ENCODE data around the gene PTGS2.

The PTGS2 gene

GRCh38 chr1:186680245-186681061 is at the start of gene PTGS2:
Gene PTGS2 (minus strand): TSS chr1:186680423. CDS start chr1:186680290, 133 bp downstream.
- H3K27me3 ChIP-seq (ENCODE audit: control insufficient read depth in 1 of 2, insufficient read depth in 2 of 2, low read length in 2 of 2), result no peaks in the 10 kb centered on the region
- peak within 1 kb of the TSS; percentile 87 to 98 for H3K4me3 ChIP-seq (ENCODE audit: low read length in 2 of 2)
- peak within 1 kb of the TSS; percentile 96 to 98 for H3K9ac ChIP-seq (ENCODE audit: low read length in 2 of 2)
- no peaks in the 10 kb centered on the region for H3K4me1 ChIP-seq (ENCODE audit: control insufficient read depth, insufficient read depth, low read length)
- peak within 1 kb of the TSS; percentile 98 for H3K27ac ChIP-seq (ENCODE audit: low read length)
- peaks cover 10 to 16% of the 10 kb centered on the region in 2 donors for H3K36me3 ChIP-seq (ENCODE audit: control insufficient read depth in 2 of 2, insufficient read depth in 2 of 2, low read length in 2 of 2)
- no peaks in the 10 kb centered on the region for H3K9me3 ChIP-seq (ENCODE audit: control insufficient read depth in 2 of 2, low read length in 2 of 2)

- Histone ChIP-seq H3K9ac (ENCODE audit: low read length in 2 of 2) (no peak overlapping the region), H3K27me3 (ENCODE audit: control insufficient read depth in 1 of 2, insufficient read depth in 2 of 2, low read length in 2 of 2) (no peaks in the 10 kb centered on the region), H3K4me3 (ENCODE audit: low read length in 2 of 2) (no peak overlapping the region), H3K36me3 (ENCODE audit: control insufficient read depth in 2 of 2, insufficient read depth in 2 of 2, low read length in 2 of 2) (no peaks in the 10 kb centered on the region), H3K9me3 (ENCODE audit: control insufficient read depth in 2 of 2, low read length in 2 of 2) (no peaks in the 10 kb centered on the region), H3K27ac (ENCODE audit: low read length) (no peak overlapping the region), H3K4me1 (ENCODE audit: control insufficient read depth, insufficient read depth, low read length) (no peaks in the 10 kb centered on the region)
Measured at GRCh38 chr1:186722711-186723309, 42.6 kb upstream of the PTGS2 start.

GRCh38 chr1:186717286-186717685 is 37.1 kb upstream of the PTGS2 start:
- H3K27ac ChIP-seq (ENCODE audit: low read length), result no peak overlapping the region
- H3K36me3 ChIP-seq (ENCODE audit: control insufficient read depth in 2 of 2, insufficient read depth in 2 of 2, low read length in 2 of 2), result no peaks in the 10 kb centered on the region
- H3K27me3 ChIP-seq (ENCODE audit: control insufficient read depth in 1 of 2, insufficient read depth in 2 of 2, low read length in 2 of 2), result no peaks in the 10 kb centered on the region
- no peak overlapping the region for H3K9ac ChIP-seq (ENCODE audit: low read length in 2 of 2)
- H3K9me3 ChIP-seq (ENCODE audit: control insufficient read depth in 2 of 2, low read length in 2 of 2), result no peaks in the 10 kb centered on the region
- H3K4me3 ChIP-seq (ENCODE audit: low read length in 2 of 2), result no peak overlapping the region
- no peaks in the 10 kb centered on the region for H3K4me1 ChIP-seq (ENCODE audit: control insufficient read depth, insufficient read depth, low read length)

- Histone ChIP-seq H3K4me3 (ENCODE audit: low read length in 2 of 2) (no peak overlapping the region), H3K27me3 (ENCODE audit: control insufficient read depth in 1 of 2, insufficient read depth in 2 of 2, low read length in 2 of 2) (no peaks in the 10 kb centered on the region), H3K9ac (ENCODE audit: low read length in 2 of 2) (no peak overlapping the region), H3K36me3 (ENCODE audit: control insufficient read depth in 2 of 2, insufficient read depth in 2 of 2, low read length in 2 of 2) (no peaks in the 10 kb centered on the region), H3K9me3 (ENCODE audit: control insufficient read depth in 2 of 2, low read length in 2 of 2) (no peaks in the 10 kb centered on the region), H3K27ac (ENCODE audit: low read length) (no peak overlapping the region), H3K4me1 (ENCODE audit: control insufficient read depth, insufficient read depth, low read length) (no peaks in the 10 kb centered on the region)
Measured at GRCh38 chr1:186715887-186716809, 35.9 kb upstream of the PTGS2 start.

- no peak overlapping the region for H3K27ac ChIP-seq (ENCODE audit: low read length)
- no peak overlapping the region for H3K4me3 ChIP-seq (ENCODE audit: low read length in 2 of 2)
- H3K36me3 ChIP-seq (ENCODE audit: control insufficient read depth in 2 of 2, insufficient read depth in 2 of 2, low read length in 2 of 2), result no peaks in the 10 kb centered on the region
- no peaks in the 10 kb centered on the region for H3K4me1 ChIP-seq (ENCODE audit: control insufficient read depth, insufficient read depth, low read length)
- no peak overlapping the region for H3K9ac ChIP-seq (ENCODE audit: low read length in 2 of 2)
- no peaks in the 10 kb centered on the region for H3K9me3 ChIP-seq (ENCODE audit: control insufficient read depth in 2 of 2, low read length in 2 of 2)
- no peaks in the 10 kb centered on the region for H3K27me3 ChIP-seq (ENCODE audit: control insufficient read depth in 1 of 2, insufficient read depth in 2 of 2, low read length in 2 of 2)
Measured at GRCh38 chr1:186710696-186711095, 30.5 kb upstream of the PTGS2 start.

GRCh38 chr1:186708694-186709097 is 28.5 kb upstream of the PTGS2 start:
- H3K36me3 ChIP-seq (ENCODE audit: control insufficient read depth in 2 of 2, insufficient read depth in 2 of 2, low read length in 2 of 2), result no peaks in the 10 kb centered on the region
- no peak overlapping the region for H3K4me3 ChIP-seq (ENCODE audit: low read length in 2 of 2)
- H3K9me3 ChIP-seq (ENCODE audit: control insufficient read depth in 2 of 2, low read length in 2 of 2), result no peaks in the 10 kb centered on the region
- no peak overlapping the region for H3K9ac ChIP-seq (ENCODE audit: low read length in 2 of 2)
- no peak overlapping the region for H3K27ac ChIP-seq (ENCODE audit: low read length)
- no peaks in the 10 kb centered on the region for H3K27me3 ChIP-seq (ENCODE audit: control insufficient read depth in 1 of 2, insufficient read depth in 2 of 2, low read length in 2 of 2)
- H3K4me1 ChIP-seq (ENCODE audit: control insufficient read depth, insufficient read depth, low read length), result no peaks in the 10 kb centered on the region

GRCh38 chr1:186703209-186703766 is 23.1 kb upstream of the PTGS2 start:
- no peak overlapping the region for H3K4me3 ChIP-seq (ENCODE audit: low read length in 2 of 2)
- H3K27ac ChIP-seq (ENCODE audit: low read length), result no peak overlapping the region
- no peak overlapping the region for H3K9ac ChIP-seq (ENCODE audit: low read length in 2 of 2)
- no peaks in the 10 kb centered on the region for H3K4me1 ChIP-seq (ENCODE audit: control insufficient read depth, insufficient read depth, low read length)
- no peaks in the 10 kb centered on the region for H3K27me3 ChIP-seq (ENCODE audit: control insufficient read depth in 1 of 2, insufficient read depth in 2 of 2, low read length in 2 of 2)
- no peaks in the 10 kb centered on the region for H3K36me3 ChIP-seq (ENCODE audit: control insufficient read depth in 2 of 2, insufficient read depth in 2 of 2, low read length in 2 of 2)
- H3K9me3 ChIP-seq (ENCODE audit: control insufficient read depth in 2 of 2, low read length in 2 of 2), result no peaks in the 10 kb centered on the region

- no peak overlapping the region for H3K4me3 ChIP-seq (ENCODE audit: low read length in 2 of 2)
- no peaks in the 10 kb centered on the region for H3K9me3 ChIP-seq (ENCODE audit: control insufficient read depth in 2 of 2, low read length in 2 of 2)
- H3K9ac ChIP-seq (ENCODE audit: low read length in 2 of 2), result no peak overlapping the region
- H3K4me1 ChIP-seq (ENCODE audit: control insufficient read depth, insufficient read depth, low read length), result no peaks in the 10 kb centered on the region
- no peaks in the 10 kb centered on the region for H3K27me3 ChIP-seq (ENCODE audit: control insufficient read depth in 1 of 2, insufficient read depth in 2 of 2, low read length in 2 of 2)
- H3K36me3 ChIP-seq (ENCODE audit: control insufficient read depth in 2 of 2, insufficient read depth in 2 of 2, low read length in 2 of 2), result no peaks in the 10 kb centered on the region
- H3K27ac ChIP-seq (ENCODE audit: low read length), result no peak overlapping the region
Measured at GRCh38 chr1:186700722-186701121, 20.5 kb upstream of the PTGS2 start.

GRCh38 chr1:186699519-186699918 is 19.3 kb upstream of the PTGS2 start:
- Histone ChIP-seq H3K4me1 (ENCODE audit: control insufficient read depth, insufficient read depth, low read length) (no peaks in the 10 kb centered on the region), H3K27ac (ENCODE audit: low read length) (no peak overlapping the region), H3K4me3 (ENCODE audit: low read length in 2 of 2) (no peak overlapping the region), H3K27me3 (ENCODE audit: control insufficient read depth in 1 of 2, insufficient read depth in 2 of 2, low read length in 2 of 2) (no peaks in the 10 kb centered on the region), H3K36me3 (ENCODE audit: control insufficient read depth in 2 of 2, insufficient read depth in 2 of 2, low read length in 2 of 2) (no peaks in the 10 kb centered on the region), H3K9me3 (ENCODE audit: control insufficient read depth in 2 of 2, low read length in 2 of 2) (no peaks in the 10 kb centered on the region), H3K9ac (ENCODE audit: low read length in 2 of 2) (no peak overlapping the region)

GRCh38 chr1:186689907-186690306 is 9.7 kb upstream of the PTGS2 start:
- Histone ChIP-seq H3K4me3 (ENCODE audit: low read length in 2 of 2) (no peak overlapping the region), H3K9ac (ENCODE audit: low read length in 2 of 2) (no peak overlapping the region), H3K27ac (ENCODE audit: low read length) (no peak overlapping the region), H3K27me3 (ENCODE audit: control insufficient read depth in 1 of 2, insufficient read depth in 2 of 2, low read length in 2 of 2) (no peaks in the 10 kb centered on the region), H3K9me3 (ENCODE audit: control insufficient read depth in 2 of 2, low read length in 2 of 2) (no peaks in the 10 kb centered on the region), H3K36me3 (ENCODE audit: control insufficient read depth in 2 of 2, insufficient read depth in 2 of 2, low read length in 2 of 2) (no peaks in the 10 kb centered on the region), H3K4me1 (ENCODE audit: control insufficient read depth, insufficient read depth, low read length) (no peaks in the 10 kb centered on the region)
